Astrocyte (in vitro differentiated cells and primary cell): ENCODE results near the gene PLEKHA6.

Experiments used
- EZH2 ChIP-seq: IDR thresholded peaks from 2 replicates; pipeline ENCODE4 v1.6.1; 2012; ENCODE audit warnings: mild to moderate bottlenecking, low read length, inconsistent platforms; ENCODE audit not compliant: insufficient read depth
- TF ChIP-seq, protein P1 (sequence below): IDR thresholded peaks from 2 replicates; pipeline ENCODE4 v1.5.1; 2011; ENCODE audit warnings: low read depth, mild to moderate bottlenecking, inconsistent platforms, low read length, moderate library complexity; ENCODE audit not compliant: insufficient read depth

DNA sequence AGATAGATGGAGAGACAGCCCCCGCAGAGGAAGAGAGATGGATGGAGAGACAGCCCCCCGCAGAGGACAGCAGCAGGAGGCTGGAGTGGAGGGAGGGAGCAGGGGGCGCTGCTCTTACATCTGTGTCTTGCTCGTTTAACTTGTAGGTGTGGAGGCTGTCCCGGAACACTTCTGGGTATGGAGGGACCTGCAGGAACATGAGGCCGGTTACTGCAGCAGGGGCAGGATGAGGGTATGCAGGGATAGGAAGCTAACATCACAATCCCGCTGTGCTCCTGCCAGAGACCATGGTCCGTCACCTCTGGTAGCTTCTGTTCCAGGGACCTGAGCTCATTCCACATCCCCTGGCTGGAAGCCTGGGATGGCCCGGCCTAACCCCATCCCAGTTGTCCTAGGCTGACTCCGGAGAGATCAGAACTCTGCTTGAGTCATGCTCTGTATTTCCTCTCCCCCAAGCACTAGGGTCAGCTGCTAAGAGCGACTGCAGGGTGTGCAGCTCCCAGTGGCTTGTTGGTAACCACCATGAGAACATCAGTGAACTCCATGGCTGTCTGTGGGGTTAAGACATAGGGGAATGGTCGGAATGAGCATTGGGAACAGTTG, 109.2 kb downstream of the PLEKHA6 start:
- TF ChIP-seq, protein P1, sequence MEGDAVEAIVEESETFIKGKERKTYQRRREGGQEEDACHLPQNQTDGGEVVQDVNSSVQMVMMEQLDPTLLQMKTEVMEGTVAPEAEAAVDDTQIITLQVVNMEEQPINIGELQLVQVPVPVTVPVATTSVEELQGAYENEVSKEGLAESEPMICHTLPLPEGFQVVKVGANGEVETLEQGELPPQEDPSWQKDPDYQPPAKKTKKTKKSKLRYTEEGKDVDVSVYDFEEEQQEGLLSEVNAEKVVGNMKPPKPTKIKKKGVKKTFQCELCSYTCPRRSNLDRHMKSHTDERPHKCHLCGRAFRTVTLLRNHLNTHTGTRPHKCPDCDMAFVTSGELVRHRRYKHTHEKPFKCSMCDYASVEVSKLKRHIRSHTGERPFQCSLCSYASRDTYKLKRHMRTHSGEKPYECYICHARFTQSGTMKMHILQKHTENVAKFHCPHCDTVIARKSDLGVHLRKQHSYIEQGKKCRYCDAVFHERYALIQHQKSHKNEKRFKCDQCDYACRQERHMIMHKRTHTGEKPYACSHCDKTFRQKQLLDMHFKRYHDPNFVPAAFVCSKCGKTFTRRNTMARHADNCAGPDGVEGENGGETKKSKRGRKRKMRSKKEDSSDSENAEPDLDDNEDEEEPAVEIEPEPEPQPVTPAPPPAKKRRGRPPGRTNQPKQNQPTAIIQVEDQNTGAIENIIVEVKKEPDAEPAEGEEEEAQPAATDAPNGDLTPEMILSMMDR: no peak
- no peak for TF ChIP-seq EZH2
